Measurements from ENCODE around the gene MARF1. TPM values are rescaled to one million over a fixed set of nuclear protein-coding genes. Genes with fewer than 3 reads are reported as not detected.

Gene MARF1
- total and polyA plus RNA-seq, 10 donors, result 24.0 to 169 (median 94.7) TPM

- intact Hi-C loops (cut with DNase I; ENCODE audit: low total_unique reads), result no loop called here
- 63 to 73% (median 66%) methylated on average over 11 of the region's 11 CpGs for WGBS, 5 donors
Measured at GRCh38 chr16:15639061-15639568, 3.8 kb downstream of the MARF1 start.

DNA sequence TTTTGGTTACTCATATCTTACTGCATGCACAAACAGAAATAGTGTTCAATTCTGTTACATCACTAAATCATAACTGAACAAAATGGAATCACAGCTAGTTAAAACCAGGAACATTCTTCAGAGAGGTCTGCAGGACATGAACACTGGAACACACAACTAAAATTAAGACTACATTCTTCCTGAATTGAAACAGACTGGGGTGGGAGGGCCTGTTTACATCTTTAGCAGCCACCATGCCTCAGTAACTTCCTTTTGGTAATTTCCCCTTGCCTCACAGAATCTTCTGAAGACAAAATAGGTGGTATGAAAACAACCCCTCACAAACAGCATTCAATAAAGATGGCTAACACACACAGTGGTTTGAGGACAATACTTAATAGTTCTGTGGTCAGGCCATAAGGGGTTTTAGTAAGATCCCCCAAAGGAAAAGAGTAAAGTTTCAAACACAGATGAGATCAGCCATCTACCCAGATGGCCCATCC, 6.5 kb downstream of the MARF1 start:
- Histone ChIP-seq H3K36me3 (peaks cover 0 to 91% (median 65%) of the 10 kb centered on the region in 6 donors), H3K9me3 (no peaks in the 10 kb centered on the region), H3K27me3 (replicated peaks in 1 of 7) (no peaks in the 10 kb centered on the region), H3K4me3 (peak overlapping the region in 1 of 8 donors; percentile 13), H3K4me1 (peaks cover 36 to 99% (median 76%) of the 10 kb centered on the region in 6 donors), H3K27ac (peak overlapping the region; percentile 61 to 100 (median 98))
- TF ChIP-seq POLR2A (IDR thresholded peaks at IDR 0.05), result no peak
- TF ChIP-seq POLR2AphosphoS5 (IDR thresholded peaks at IDR 0.05), result no peak
- TF ChIP-seq, protein P1, sequence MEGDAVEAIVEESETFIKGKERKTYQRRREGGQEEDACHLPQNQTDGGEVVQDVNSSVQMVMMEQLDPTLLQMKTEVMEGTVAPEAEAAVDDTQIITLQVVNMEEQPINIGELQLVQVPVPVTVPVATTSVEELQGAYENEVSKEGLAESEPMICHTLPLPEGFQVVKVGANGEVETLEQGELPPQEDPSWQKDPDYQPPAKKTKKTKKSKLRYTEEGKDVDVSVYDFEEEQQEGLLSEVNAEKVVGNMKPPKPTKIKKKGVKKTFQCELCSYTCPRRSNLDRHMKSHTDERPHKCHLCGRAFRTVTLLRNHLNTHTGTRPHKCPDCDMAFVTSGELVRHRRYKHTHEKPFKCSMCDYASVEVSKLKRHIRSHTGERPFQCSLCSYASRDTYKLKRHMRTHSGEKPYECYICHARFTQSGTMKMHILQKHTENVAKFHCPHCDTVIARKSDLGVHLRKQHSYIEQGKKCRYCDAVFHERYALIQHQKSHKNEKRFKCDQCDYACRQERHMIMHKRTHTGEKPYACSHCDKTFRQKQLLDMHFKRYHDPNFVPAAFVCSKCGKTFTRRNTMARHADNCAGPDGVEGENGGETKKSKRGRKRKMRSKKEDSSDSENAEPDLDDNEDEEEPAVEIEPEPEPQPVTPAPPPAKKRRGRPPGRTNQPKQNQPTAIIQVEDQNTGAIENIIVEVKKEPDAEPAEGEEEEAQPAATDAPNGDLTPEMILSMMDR (IDR thresholded peaks at IDR 0.05 in 8 of 11, conservative IDR thresholded peaks at IDR 0.05 in 3 of 11), result no peak
- no peak for DNase-seq
- intact Hi-C loops (cut with DNase I; ENCODE audit: low total_unique reads), result no loop called here

More at GRCh38 chr16:15639061-15639568, 3.8 kb downstream of the MARF1 start:
- H3K27ac ChIP-seq, result peak overlapping the region; percentile 43 to 100 (median 98)
- no peaks in the 10 kb centered on the region for H3K9me3 ChIP-seq
- H3K36me3 ChIP-seq, result peaks cover 0 to 64% (median 46%) of the 10 kb centered on the region in 6 donors
- H3K27me3 ChIP-seq (replicated peaks in 1 of 7), result no peaks in the 10 kb centered on the region
- H3K4me3 ChIP-seq, result peak overlapping the region in 1 of 8 donors; percentile 41
- TF ChIP-seq POLR2AphosphoS5 (IDR thresholded peaks at IDR 0.05), result peak in 2 of 3 donors; percentile 19 to 29
- TF ChIP-seq, protein P1 (IDR thresholded peaks at IDR 0.05 in 8 of 11, conservative IDR thresholded peaks at IDR 0.05 in 3 of 11), result no peak
- peak; percentile 80 for DNase-seq
- H3K4me1 ChIP-seq, result peaks cover 46 to 91% (median 76%) of the 10 kb centered on the region in 6 donors

GRCh38 chr16:15635926-15636325, 7.0 kb downstream of the MARF1 start:
- 87 to 92% (median 90%) methylated on average over 9 of the region's 9 CpGs for WGBS, 5 donors
- H3K27me3 ChIP-seq (replicated peaks in 1 of 7), result no peaks in the 10 kb centered on the region
- H3K4me3 ChIP-seq, result peak overlapping the region in 1 of 8 donors; percentile 13
- TF ChIP-seq, protein P1 (IDR thresholded peaks at IDR 0.05 in 8 of 11, conservative IDR thresholded peaks at IDR 0.05 in 3 of 11), result no peak
- TF ChIP-seq POLR2AphosphoS5 (IDR thresholded peaks at IDR 0.05) (peak in 1 of 3 donors; percentile 18), POLR2A (IDR thresholded peaks at IDR 0.05) (no peak)
- H3K9me3 ChIP-seq, result no peaks in the 10 kb centered on the region
- H3K27ac ChIP-seq, result peak overlapping the region; percentile 61 to 100 (median 98)
- no peak for DNase-seq
- H3K4me1 ChIP-seq, result peaks cover 32 to 96% (median 71%) of the 10 kb centered on the region in 6 donors
- intact Hi-C loops (cut with DNase I; ENCODE audit: low total_unique reads), result no loop called here
- peaks cover 0 to 96% (median 70%) of the 10 kb centered on the region in 6 donors for H3K36me3 ChIP-seq

GRCh38 chr16:15631730-15632409, 11.1 kb downstream of the MARF1 start:
- H3K27ac ChIP-seq, result peak overlapping the region in 4 of 8 donors; percentile 41 to 69 (median 50)
- peaks cover 14 to 70% (median 33%) of the 10 kb centered on the region in 6 donors for H3K4me1 ChIP-seq
- H3K36me3 ChIP-seq, result peaks cover 0 to 100% (median 75%) of the 10 kb centered on the region in 6 donors
- no peaks in the 10 kb centered on the region for H3K9me3 ChIP-seq
- WGBS, 5 donors, result 96 to 100% (median 97%) methylated on average over 2 of the region's 2 CpGs
- TF ChIP-seq POLR2AphosphoS5 (IDR thresholded peaks at IDR 0.05), result no peak
- no peak for TF ChIP-seq POLR2A (IDR thresholded peaks at IDR 0.05)
- TF ChIP-seq, protein P1 (IDR thresholded peaks at IDR 0.05 in 8 of 11, conservative IDR thresholded peaks at IDR 0.05 in 3 of 11), result no peak
- no peaks in the 10 kb centered on the region for H3K27me3 ChIP-seq (replicated peaks in 1 of 7)
- intact Hi-C loops (cut with DNase I; ENCODE audit: low total_unique reads), result no loop called here
- no peak overlapping the region for H3K4me3 ChIP-seq
- DNase-seq, result no peak

Data from spleen (tissue), 11 donors.